ENCODE data around the gene TOR4A. TPM values are rescaled to one million over a fixed set of nuclear protein-coding genes. Genes with fewer than 3 reads are reported as not detected.

Gene TOR4A
- total and polyA plus RNA-seq, 9 of the 15 experiments (the other 6 are each of a cell fraction or from before 2014, with no cell fraction given), result 3.9 to 49.2 (median 8.8) TPM

GRCh38 chr9:137236238-137236935, 41.1 kb upstream of the TOR4A start (continued):
- TF ChIP-seq THRA (IDR thresholded peaks at IDR 0.05) (no peak), FOSL1 (tag; conservative IDR thresholded peaks at IDR 0.05) (no peak; the same call in 1 of the 2 replicates), NFE2 (IDR thresholded peaks at IDR 0.05; ENCODE audit: low read depth) (no peak), HDAC8 (tag; IDR thresholded peaks at IDR 0.05) (no peak), ATF3 (IDR thresholded peaks at IDR 0.05) (no peak), ATF3 (CRISPR knock-in tag; conservative IDR thresholded peaks at IDR 0.05) (peak; percentile 71; the same call in 1 of the 2 replicates), MTA2 (IDR thresholded peaks at IDR 0.05; ENCODE audit: low read depth) (peak; percentile 71), RBBP5 (IDR thresholded peaks at IDR 0.05; ENCODE audit: borderline replicate concordance, insufficient read depth, low read length, poor library complexity, severe bottlenecking) (no peak), JUNB (CRISPR knock-in tag; conservative IDR thresholded peaks at IDR 0.05) (0 out of 2 replicates have a peak, but pooled peaks have one; percentile 18), LCOR (CRISPR knock-in tag; IDR thresholded peaks at IDR 0.05) (peak; percentile 78), HMGXB4 (CRISPR knock-in tag; IDR thresholded peaks at IDR 0.05) (peak; percentile 43), ZBTB2 (IDR thresholded peaks at IDR 0.05) (peak; percentile 42; the same call in 1 of the 2 replicates), NCOA6 (IDR thresholded peaks at IDR 0.05) (no peak), U2AF2 (optimal IDR thresholded peaks at IDR 0.05; ENCODE audit: low read depth, low read length) (no peak), MTA1 (IDR thresholded peaks at IDR 0.05; ENCODE audit: borderline replicate concordance) (0 out of 2 replicates have a peak, but pooled peaks have one; percentile 20), ZBTB34 (CRISPR knock-in tag; IDR thresholded peaks at IDR 0.05) (no peak), KLF1 (tag; IDR thresholded peaks at IDR 0.05) (peak; percentile 44; the same call in 1 of the 2 replicates)
